HTR-8/SVneo (cell line): ENCODE data around the gene KRTAP5-3.

Experiments used
- DNase-seq: peaks from one replicate; pipeline ENCODE4 v3.0.0; 2011; ENCODE audit warnings: low spot score, mixed read lengths; ENCODE audit not compliant: insufficient read length
- FAIRE-seq: peaks from 2 replicates; lab custom pipeline; 2011; peaks lifted over from hg19 to GRCh38; lab: Jason Lieb, UNC

Gene KRTAP5-3

GRCh38 chr11:1567721-1568100 lies 40.6 kb downstream of the KRTAP5-3 start:
- no peak for FAIRE-seq
- DNase-seq = no peak

DNA sequence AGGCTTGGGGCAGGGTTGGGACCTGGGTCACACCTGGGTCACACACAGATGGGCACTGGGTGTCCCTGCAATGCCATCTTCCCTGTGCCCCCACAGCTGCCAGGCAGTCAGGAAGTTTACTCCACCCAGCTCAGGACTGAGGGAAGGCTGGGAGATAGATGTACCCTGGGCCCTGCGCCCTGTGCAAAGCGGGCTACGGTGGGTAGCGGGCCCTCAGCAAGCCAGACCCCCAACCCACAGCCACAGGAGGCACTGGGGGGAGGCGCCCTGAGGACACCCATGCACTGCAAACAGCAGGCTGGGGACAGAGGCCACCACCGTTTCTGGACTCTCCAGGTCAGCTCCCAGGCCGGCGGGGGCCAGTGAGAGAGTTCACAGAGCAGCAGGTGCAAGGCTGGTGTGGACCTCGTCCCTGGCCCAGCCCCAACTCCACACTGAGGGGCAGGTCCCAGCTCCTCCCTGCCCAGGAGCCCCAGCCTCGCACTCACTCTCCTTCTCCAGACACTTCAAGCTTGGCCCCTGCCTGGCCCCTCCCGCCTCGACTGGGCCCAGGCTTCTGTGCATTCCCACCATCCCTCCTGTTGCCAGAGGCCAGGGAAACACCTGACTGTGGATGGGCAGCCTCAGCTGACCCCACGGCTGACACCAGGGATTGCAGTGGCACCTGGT lies 41.1 kb downstream of the KRTAP5-3 start:
- no peak for FAIRE-seq

GRCh38 chr11:1566381-1567051 lies 41.7 kb downstream of the KRTAP5-3 start:
- FAIRE-seq = no peak
- DNase-seq = no peak

More for the DNA sequence above, 41.1 kb downstream of the KRTAP5-3 start:
- no peak for DNase-seq

DNA sequence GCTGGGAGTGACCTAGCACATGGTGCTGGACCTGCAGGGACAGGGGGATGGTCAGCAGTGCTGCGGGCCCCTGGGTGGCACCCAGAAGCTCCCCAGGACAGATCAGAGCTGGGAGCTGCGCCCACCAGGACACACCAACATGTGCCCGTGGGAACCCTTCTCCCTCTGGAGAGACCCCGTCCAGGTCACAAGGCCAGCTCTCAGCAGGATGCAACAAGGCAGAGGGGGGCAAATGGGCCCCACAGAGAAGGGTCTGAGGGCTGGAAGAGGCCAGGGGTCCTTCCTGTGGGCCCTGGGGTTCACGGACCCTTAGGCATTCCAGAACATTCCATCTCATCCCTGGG lies 42.4 kb downstream of the KRTAP5-3 start:
- FAIRE-seq (no peak), DNase-seq (no peak)

DNA sequence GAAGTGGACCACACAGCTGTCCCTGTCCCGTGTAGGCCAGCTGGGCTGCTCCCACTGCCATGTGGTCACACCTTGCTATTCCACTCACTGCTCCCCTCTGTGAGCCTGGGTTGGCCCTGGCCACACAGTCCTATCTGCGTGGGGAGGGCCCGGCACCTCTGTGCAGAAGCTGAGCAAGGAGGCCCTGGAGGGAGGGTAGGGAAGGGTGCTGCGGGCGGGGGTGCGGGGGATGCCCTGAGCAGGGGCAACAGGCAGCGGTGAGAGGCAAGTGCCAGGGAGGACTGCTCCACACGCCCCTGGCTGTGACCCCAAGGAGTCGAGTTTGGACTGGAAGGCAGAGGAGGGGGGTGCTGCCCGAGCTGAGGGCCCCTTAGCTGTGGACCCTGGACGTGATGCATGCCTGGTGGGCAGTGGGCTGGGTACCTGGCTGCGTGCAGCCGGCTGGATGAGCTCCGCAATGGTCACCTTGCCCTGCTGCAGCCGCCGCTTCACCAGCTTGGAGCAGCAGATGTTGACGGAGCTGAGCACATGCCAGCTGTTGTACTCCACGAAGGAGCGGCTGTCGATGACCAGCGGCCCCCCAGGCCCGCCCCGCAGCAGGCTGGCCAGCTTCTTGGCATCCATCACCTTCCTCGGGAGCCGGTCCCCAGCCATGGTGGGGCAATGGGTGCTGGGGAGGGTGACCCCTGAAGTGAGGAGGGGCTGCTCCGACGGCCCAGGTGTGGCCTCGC lies 42.9 kb downstream of the KRTAP5-3 start:
- no peak for FAIRE-seq
- no peak for DNase-seq

DNA sequence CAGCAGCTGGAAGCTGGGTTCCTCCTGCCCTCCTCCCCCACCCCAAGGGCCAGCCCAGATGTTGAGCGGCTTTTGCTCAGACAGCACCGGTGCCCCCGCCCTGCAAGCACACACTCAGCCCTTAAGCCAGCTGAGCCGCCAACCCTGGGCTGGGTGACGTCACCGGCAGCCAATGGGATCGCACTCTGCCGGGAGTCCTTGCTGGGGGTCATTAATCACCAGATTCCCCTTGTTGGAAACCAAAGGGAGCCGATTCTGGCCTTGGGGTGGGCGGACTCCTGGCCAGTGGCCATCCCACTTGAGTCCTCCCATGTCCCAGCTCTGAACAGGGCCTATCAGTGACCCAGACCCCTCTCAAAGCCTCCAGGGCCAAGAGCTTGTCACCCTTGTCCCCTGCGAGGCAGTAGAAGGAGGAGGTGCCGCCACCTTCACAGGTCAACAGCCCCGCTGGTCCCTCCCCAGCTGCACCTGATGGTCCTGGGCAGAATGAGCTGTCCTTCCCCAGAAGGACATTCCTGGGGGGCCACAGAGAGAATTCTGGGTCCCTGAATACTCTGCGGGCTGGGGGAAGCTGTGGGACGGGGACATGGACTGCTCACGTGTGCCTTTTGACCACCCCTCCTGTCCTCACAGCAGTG lies 43.6 kb downstream of the KRTAP5-3 start:
- FAIRE-seq = no peak
- DNase-seq = no peak

DNA sequence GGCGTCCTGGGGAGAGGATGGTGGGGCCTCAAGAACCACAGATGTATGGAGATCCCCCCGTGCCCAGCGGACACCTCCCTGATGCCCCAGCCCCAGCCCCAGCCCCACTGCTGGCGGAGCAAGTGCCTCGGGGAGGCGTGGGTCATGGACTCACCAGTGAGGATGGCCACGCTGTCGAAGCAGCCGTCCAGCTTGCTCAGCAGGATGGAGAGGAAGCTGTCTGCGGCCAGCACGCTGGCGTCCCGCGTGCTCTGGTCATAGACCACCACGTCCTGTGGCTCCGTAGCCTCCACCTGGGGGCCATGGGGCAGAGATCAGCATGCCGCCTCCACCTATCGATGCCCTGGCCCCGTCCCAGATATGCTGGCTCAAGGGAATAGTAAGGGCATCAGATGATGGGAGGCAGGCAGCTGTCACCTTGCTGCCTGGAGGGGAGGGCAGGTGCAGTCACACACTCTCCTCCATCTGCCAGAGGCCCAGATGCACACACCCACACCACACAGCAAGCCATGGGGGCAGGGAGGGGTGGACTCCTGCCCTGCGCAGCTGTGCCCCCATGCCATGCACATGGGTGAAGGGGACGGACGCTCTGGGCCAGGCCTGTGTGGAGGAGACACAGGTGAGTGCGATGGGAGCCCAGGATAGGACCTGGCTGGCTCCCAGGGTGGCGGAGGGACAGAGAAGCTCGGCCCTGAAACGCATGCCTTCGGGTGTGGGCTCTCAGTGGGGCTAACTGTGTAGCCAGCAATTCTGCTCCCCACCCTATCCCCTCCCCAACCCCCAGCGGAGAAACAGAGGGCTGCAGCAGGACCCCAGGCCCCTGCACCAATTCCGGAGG lies 44.3 kb downstream of the KRTAP5-3 start:
- FAIRE-seq = no peak
- no peak for DNase-seq

DNA sequence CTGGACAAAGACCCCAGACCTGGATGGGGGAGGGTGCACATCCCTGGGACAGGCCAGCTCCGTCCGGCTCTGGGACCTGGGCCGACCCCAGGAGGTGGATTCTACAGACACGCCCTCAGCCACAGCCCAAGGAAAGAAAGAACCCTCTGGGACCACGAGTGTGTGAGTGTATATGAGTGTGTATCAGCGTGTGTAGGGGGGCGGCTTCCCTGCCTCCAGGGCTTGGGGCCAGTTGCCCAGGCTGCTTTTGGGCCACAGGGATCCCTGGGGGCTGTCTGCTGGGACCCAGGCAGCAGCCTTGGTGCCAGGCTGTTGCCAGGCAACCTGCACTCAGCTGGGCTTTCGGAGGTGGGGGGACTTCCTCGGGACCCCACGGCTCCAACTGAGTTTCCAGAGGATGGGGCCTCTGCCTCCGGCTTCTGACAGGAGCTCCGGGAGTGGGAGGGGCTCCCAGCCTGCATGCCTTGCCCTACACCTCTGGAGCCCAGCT lies 45.1 kb downstream of the KRTAP5-3 start:
- FAIRE-seq (no peak), DNase-seq (no peak)

GRCh38 chr11:1562469-1563148 lies 45.7 kb downstream of the KRTAP5-3 start:
- FAIRE-seq = peak; percentile 60
- no peak for DNase-seq

GRCh38 chr11:1561955-1562354 lies 46.3 kb downstream of the KRTAP5-3 start:
- DNase-seq (no peak), FAIRE-seq (no peak)

DNA sequence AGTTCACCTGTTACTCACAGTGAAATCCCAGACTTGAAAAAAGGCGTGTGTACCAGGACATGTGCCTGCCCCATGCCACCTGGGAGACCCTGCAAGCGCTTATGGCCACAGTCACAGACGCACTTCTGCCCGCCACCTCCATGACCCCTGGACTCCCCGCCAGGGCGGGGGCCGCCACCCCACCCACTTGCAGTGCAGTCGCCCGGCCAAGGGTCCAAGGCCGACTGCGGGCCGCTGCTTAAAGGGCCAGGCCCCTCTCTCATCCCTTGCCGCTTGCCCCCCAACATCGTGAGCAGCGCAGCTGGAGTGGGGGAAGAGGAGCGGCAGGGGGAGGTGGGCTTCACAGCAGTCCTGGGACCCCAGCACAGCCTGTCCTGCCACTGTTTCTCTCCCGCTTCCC lies 47.0 kb downstream of the KRTAP5-3 start:
- no peak for FAIRE-seq
- no peak for DNase-seq

GRCh38 chr11:1560649-1561251 lies 47.5 kb downstream of the KRTAP5-3 start:
- FAIRE-seq (no peak), DNase-seq (no peak)

DNA sequence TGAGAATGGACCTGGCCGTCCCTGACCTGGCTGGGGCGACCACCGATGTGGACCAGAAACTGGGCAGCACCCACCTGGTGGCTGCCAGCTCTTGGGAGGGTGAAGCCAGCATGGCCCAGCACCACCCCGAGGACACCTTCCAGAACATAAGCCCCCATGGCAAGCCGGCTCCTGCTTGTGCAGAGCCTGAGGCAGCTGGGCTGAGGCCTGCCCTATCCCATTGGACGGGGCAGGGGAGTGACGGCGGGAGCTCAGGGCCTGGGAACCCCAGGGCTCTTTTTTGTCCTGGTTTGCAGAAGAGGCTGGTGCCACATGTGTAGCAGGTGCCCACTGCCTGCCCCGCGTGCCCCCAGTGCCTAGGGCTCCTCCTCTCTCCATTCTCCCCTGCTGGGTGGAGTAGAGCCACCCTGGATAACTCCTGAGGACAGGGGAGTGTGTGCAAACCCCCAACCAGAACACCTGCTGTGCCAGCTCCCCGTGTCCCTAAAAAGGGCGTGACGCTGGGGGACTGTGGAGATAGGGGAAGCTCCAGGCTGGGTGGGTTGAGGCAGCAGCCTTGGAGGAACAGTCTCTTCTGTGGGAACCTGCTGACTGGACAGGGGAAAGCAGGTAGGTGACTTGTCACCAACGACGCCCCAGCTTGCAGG lies 48.1 kb downstream of the KRTAP5-3 start:
- FAIRE-seq = no peak
- DNase-seq = no peak

DNA sequence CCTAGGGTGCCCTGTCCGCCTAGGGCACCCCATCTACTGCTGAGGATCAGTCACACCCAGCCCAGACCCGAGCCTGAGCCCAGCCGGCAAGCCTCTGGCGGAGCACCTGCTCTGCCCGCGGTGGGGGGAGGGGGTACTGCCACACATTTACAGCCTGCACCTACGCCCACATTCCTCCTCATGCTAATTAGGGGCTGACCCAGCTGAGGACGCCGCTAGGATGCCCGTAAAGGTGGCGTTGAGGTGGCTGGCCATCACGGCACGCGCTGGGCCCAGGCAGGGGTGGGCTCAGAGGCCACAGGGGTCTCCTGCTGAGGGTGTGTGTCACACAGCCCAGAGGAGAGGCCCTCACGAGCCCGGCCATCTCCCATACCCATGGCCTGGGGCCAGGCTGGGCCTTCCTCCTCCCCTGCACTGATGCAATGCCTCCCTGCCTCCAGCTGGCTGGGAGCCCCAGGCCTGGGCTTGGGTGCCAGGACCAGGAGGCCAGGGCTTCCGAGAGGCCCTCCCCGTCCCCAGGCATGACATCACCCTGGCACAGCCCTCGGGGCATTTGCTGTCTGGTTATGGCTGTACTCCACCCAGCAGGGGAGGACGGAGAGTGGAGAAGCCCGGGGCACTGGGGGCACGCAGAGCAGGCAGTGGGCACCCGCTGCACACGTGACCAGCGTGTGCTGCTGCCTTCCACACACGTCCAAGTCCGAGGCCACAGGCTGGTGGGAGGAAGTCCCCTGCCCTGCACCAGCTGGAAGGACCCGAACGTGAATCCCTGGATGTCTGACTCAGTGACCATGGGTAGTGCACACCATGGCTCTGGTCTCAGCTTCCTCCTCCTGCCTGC lies 48.9 kb downstream of the KRTAP5-3 start:
- DNase-seq (peak; percentile 85), FAIRE-seq (peak; percentile 74)

GRCh38 chr11:1558775-1559110 lies 49.5 kb downstream of the KRTAP5-3 start:
- peak; percentile 70 for FAIRE-seq
- no peak for DNase-seq

- peak; percentile 81 for DNase-seq
- FAIRE-seq = no peak
These were observed 50.1 kb downstream of the KRTAP5-3 start for GRCh38 chr11:1557904-1558774.
